GM23338 (cell line): ENCODE results near the gene MARCHF10. TPM values are rescaled to one million over a fixed set of nuclear protein-coding genes. Genes with fewer than 3 reads are reported as not detected.

Source experiments
- EZH2 ChIP-seq: fragments of 200-600 bp; sonication (generic); IDR thresholded peaks from one replicate; pipeline ENCODE4 v1.8.0; 2017; ENCODE audit warnings: antibody characterized with exemption, mild to moderate bottlenecking, low read depth; ENCODE audit not compliant: unreplicated experiment
- JUNB ChIP-seq: IDR thresholded peaks from one replicate; pipeline ENCODE4 v1.6.1; 2016; ENCODE audit warnings: antibody characterized with exemption; ENCODE audit not compliant: unreplicated experiment
- NANOG ChIP-seq: IDR thresholded peaks from 2 replicates; pipeline ENCODE4 v1.6.1; 2016; ENCODE audit warnings: antibody characterized with exemption, borderline replicate concordance
- POLR2AphosphoS5 ChIP-seq: IDR thresholded peaks from 2 replicates; pipeline ENCODE4 v1.6.1; 2016; ENCODE audit warnings: antibody characterized with exemption, low read depth
- ZNF114 ChIP-seq: fragments of 250-450 bp; sonication (Bioruptor Pico); IDR thresholded peaks from 2 replicates; pipeline ENCODE4 v1.5.0; 2020; ENCODE audit warnings: mild to moderate bottlenecking, moderate library complexity
- polyA plus RNA-seq: library from polyadenylated mRNA; unstranded; fragments of >200 nt; fragmentation: Nextera tagmentation; extraction: Ambion mirVana; gene quantifications from 2 replicates; pipeline ENCODE4 v1.2.1, GENCODE V29; 2016
- total RNA-seq: library from RNA; depleted of rRNA; stranded (reverse); fragments of >200 nt; shearing (Covaris generic); gene quantifications from 2 replicates; pipeline ENCODE4 v1.2.3, GENCODE V29; 2014
- TF ChIP-seq, protein P1 (sequence below): fragments of 250-450 bp; sonication (Bioruptor Pico); IDR thresholded peaks from 2 replicates; pipeline ENCODE4 v1.5.0; 2020; ENCODE audit warnings: mild to moderate bottlenecking, moderate library complexity
- TF ChIP-seq, protein P2 (sequence below), 2 experiments: fragments of 200-600 bp in 1 of 2; sonication (generic) in 1 of 2; conservative IDR thresholded peaks; 2 replicates each; pipeline versions ENCODE4 v1.5.1 to v1.6.1; 2016 to 2017; ENCODE audit warnings: antibody characterized with exemption in 2 of 2, low read depth in 2 of 2, mild to moderate bottlenecking in 2 of 2, moderate library complexity in 1 of 2
- TF ChIP-seq, protein P3 (sequence below): IDR thresholded peaks from 2 replicates; pipeline ENCODE4 v1.6.1; 2016; ENCODE audit warnings: antibody characterized with exemption

The MARCHF10 gene
- total and polyA plus RNA-seq, 2 experiments from 2014 or later: 0.50 TPM; not detected in 1

DNA sequence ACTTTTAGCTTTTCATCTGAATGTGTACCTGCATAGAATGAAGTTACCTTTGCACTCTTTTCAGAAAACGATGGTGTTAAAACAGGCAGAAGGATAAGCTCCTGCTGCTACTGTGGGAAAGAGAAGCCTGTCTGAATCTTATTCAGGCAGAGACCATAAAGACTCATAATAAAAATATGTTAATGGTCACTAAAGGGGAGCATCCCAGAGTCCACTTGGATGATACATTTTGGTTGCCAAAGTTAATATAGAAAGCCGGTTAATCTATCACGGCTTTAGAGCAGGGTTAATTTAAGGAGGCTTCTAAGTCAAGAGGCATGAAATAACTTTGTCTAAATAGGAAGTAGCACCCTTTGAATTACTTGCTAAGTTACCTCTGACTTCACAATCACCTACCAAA lies 2.9 kb downstream of the MARCHF10 start (continued):
- TF ChIP-seq, protein P1, sequence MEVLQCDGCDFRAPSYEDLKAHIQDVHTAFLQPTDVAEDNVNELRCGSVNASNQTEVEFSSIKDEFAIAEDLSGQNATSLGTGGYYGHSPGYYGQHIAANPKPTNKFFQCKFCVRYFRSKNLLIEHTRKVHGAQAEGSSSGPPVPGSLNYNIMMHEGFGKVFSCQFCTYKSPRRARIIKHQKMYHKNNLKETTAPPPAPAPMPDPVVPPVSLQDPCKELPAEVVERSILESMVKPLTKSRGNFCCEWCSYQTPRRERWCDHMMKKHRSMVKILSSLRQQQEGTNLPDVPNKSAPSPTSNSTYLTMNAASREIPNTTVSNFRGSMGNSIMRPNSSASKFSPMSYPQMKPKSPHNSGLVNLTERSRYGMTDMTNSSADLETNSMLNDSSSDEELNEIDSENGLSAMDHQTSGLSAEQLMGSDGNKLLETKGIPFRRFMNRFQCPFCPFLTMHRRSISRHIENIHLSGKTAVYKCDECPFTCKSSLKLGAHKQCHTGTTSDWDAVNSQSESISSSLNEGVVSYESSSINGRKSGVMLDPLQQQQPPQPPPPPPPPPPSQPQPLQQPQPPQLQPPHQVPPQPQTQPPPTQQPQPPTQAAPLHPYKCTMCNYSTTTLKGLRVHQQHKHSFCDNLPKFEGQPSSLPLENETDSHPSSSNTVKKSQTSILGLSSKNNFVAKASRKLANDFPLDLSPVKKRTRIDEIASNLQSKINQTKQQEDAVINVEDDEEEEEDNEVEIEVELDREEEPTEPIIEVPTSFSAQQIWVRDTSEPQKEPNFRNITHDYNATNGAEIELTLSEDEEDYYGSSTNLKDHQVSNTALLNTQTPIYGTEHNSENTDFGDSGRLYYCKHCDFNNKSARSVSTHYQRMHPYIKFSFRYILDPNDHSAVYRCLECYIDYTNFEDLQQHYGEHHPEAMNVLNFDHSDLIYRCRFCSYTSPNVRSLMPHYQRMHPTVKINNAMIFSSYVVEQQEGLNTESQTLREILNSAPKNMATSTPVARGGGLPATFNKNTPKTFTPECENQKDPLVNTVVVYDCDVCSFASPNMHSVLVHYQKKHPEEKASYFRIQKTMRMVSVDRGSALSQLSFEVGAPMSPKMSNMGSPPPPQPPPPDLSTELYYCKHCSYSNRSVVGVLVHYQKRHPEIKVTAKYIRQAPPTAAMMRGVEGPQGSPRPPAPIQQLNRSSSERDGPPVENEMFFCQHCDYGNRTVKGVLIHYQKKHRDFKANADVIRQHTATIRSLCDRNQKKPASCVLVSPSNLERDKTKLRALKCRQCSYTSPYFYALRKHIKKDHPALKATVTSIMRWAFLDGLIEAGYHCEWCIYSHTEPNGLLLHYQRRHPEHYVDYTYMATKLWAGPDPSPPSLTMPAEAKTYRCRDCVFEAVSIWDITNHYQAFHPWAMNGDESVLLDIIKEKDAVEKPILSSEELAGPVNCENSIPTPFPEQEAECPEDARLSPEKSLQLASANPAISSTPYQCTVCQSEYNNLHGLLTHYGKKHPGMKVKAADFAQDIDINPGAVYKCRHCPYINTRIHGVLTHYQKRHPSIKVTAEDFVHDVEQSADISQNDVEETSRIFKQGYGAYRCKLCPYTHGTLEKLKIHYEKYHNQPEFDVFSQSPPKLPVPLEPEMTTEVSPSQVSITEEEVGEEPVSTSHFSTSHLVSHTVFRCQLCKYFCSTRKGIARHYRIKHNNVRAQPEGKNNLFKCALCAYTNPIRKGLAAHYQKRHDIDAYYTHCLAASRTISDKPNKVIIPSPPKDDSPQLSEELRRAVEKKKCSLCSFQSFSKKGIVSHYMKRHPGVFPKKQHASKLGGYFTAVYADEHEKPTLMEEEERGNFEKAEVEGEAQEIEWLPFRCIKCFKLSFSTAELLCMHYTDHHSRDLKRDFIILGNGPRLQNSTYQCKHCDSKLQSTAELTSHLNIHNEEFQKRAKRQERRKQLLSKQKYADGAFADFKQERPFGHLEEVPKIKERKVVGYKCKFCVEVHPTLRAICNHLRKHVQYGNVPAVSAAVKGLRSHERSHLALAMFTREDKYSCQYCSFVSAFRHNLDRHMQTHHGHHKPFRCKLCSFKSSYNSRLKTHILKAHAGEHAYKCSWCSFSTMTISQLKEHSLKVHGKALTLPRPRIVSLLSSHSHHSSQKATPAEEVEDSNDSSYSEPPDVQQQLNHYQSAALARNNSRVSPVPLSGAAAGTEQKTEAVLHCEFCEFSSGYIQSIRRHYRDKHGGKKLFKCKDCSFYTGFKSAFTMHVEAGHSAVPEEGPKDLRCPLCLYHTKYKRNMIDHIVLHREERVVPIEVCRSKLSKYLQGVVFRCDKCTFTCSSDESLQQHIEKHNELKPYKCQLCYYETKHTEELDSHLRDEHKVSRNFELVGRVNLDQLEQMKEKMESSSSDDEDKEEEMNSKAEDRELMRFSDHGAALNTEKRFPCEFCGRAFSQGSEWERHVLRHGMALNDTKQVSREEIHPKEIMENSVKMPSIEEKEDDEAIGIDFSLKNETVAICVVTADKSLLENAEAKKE (CRISPR knock-in tag): no peak
- TF ChIP-seq EZH2 (no peak), JUNB (no peak), NANOG (no peak), ZNF114 (CRISPR knock-in tag) (no peak), POLR2AphosphoS5 (no peak)
- TF ChIP-seq, protein P2, sequence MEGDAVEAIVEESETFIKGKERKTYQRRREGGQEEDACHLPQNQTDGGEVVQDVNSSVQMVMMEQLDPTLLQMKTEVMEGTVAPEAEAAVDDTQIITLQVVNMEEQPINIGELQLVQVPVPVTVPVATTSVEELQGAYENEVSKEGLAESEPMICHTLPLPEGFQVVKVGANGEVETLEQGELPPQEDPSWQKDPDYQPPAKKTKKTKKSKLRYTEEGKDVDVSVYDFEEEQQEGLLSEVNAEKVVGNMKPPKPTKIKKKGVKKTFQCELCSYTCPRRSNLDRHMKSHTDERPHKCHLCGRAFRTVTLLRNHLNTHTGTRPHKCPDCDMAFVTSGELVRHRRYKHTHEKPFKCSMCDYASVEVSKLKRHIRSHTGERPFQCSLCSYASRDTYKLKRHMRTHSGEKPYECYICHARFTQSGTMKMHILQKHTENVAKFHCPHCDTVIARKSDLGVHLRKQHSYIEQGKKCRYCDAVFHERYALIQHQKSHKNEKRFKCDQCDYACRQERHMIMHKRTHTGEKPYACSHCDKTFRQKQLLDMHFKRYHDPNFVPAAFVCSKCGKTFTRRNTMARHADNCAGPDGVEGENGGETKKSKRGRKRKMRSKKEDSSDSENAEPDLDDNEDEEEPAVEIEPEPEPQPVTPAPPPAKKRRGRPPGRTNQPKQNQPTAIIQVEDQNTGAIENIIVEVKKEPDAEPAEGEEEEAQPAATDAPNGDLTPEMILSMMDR (conservative IDR thresholded peaks at IDR 0.05; ENCODE audit: low read depth in 2 of 2): no peak
- TF ChIP-seq, protein P3, sequence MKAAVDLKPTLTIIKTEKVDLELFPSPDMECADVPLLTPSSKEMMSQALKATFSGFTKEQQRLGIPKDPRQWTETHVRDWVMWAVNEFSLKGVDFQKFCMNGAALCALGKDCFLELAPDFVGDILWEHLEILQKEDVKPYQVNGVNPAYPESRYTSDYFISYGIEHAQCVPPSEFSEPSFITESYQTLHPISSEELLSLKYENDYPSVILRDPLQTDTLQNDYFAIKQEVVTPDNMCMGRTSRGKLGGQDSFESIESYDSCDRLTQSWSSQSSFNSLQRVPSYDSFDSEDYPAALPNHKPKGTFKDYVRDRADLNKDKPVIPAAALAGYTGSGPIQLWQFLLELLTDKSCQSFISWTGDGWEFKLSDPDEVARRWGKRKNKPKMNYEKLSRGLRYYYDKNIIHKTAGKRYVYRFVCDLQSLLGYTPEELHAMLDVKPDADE: no peak
